Ishikawa (cell line): ENCODE measurements around the gene GRM7.

ENCODE experiments used
- CEBPB ChIP-seq: IDR thresholded peaks from 2 replicates; pipeline ENCODE4 v1.6.1; 2012
- CREB1 ChIP-seq: IDR thresholded peaks from 2 replicates; pipeline ENCODE4 v1.6.1; 2012; ENCODE audit warnings: low read depth
- EP300 ChIP-seq: IDR thresholded peaks from 2 replicates; pipeline ENCODE4 v1.6.1; 2012; ENCODE audit warnings: borderline replicate concordance
- YY1 ChIP-seq: IDR thresholded peaks from 2 replicates; pipeline ENCODE4 v1.6.1; 2012; ENCODE audit warnings: low read depth
- TF ChIP-seq, protein P1 (sequence below): IDR thresholded peaks from 2 replicates; pipeline ENCODE4 v1.6.1; 2012

DNA sequence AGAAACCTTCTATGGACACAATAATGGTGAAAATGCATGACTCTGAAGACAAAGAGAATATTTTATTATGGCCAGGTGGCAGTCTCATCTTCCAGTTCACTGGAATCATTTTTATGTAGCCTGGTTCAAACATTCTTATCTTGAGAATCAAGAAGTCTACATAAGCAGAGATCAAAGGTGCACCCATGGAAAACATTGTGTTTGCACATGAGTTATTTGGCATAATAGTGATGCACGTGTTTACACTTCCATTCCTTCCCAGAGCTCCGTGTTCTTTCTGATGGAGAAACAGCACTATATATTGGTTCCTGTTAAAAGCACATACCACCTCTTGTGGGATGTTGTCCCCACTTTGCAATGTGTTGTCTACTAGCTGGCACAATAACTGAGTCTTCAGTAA is 572.2 kb downstream of the GRM7 start:
- no peak for TF ChIP-seq CEBPB
- TF ChIP-seq CREB1: no peak
- TF ChIP-seq EP300: no peak
- TF ChIP-seq, protein P1, sequence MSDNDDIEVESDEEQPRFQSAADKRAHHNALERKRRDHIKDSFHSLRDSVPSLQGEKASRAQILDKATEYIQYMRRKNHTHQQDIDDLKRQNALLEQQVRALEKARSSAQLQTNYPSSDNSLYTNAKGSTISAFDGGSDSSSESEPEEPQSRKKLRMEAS: no peak
- TF ChIP-seq YY1: no peak
